AG04449 (cell line): ENCODE results near the gene TLCD5.

Experiments
- CTCF ChIA-PET: fragments of 350-600 bp; formaldehyde crosslinking; extraction: SDS; loops from one replicate; lab custom pipeline; 2021; ENCODE audit warnings: antibody characterized with exemption; lab: Yijun Ruan, JAX
- POLR2A ChIA-PET: fragments of 400-600, 350-600 bp; formaldehyde crosslinking; extraction: SDS; loops from one replicate; lab custom pipeline; 2020; ENCODE audit warnings: antibody characterized with exemption, inconsistent platforms; lab: Yijun Ruan, JAX
- DNase-seq: peaks from one replicate; pipeline ENCODE4 v3.0.0-alpha.2; 2010; ENCODE audit warnings: low read depth, low spot score
- H3K4me3 ChIP-seq: 2 replicates; pipeline ENCODE4 v1.5.1; 2011; ENCODE audit warnings: low read depth, mild to moderate bottlenecking, control low read depth, low read length
- CTCF ChIP-seq: IDR thresholded peaks from one replicate; pipeline ENCODE4 v1.5.1; 2011; ENCODE audit warnings: mild to moderate bottlenecking, moderate library complexity, low read length, control low read depth, inconsistent platforms; ENCODE audit not compliant: insufficient read depth; ENCODE audit errors: missing control alignments

Gene TLCD5

GRCh38 chr11:120294096-120294495 is 31.0 kb upstream of the TLCD5 start:
- TF ChIP-seq CTCF, result no peak
- POLR2A ChIA-PET, result no interaction called here
- H3K4me3 ChIP-seq, result no peak overlapping the region
- CTCF ChIA-PET, result interaction anchor here (10.2 to 25.6 kb wide), 4 partner anchors 7 to 122 kb away, joined by 137 to 1135 read pairs (median 276); partner anchors contain the start of gene POU2F3
- DNase-seq, result no peak

DNA sequence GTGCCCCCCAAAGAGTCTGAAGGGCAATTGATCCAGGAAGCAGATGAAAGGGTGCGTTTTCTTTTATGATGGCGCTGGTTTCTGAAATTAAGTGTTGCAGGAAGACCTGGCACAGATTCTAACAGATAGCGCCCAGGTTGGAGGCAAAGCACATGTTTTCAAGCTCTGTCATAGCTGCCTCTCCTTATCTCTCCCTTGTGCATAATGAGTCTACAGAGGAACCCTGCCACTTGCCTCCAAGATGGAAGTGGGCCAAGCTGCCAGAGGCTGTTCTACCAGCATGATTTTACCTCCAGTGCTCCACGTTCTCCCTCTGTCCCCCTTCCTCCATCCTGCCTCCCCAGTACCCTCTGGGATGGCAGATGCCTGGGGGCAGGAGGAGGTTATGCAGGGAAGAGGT is 30.0 kb upstream of the TLCD5 start:
- no peak overlapping the region for H3K4me3 ChIP-seq
- DNase-seq, result no peak
- ChIA-PET POLR2A (no interaction called here), CTCF (interaction anchor here (10.2 to 25.6 kb wide), 4 partner anchors 6 to 123 kb away, joined by 137 to 1135 read pairs (median 276); partner anchors contain the start of gene POU2F3)
- no peak for TF ChIP-seq CTCF

DNA sequence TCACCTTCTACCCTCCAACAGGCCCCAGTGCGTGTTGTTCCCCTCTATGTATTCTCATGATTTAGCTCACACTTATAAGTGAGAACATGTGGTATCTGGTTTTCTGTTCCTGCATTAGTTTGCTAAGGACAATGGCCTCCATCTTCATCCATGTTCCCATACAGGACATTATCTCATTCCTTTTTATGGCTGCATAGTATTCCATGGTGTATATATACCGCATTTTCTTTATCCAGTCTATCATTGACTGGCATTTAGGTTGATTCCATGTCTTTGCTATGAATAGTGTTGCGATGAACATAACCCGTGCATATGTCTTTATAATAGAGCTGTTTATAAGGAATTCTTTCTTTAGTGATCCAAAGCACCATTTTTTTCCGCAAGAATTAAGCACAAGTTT is 28.5 kb upstream of the TLCD5 start:
- no peak for TF ChIP-seq CTCF
- DNase-seq, result no peak

GRCh38 chr11:120298461-120298860 is 26.6 kb upstream of the TLCD5 start:
- ChIA-PET POLR2A (no interaction called here), CTCF (interaction anchor here (0.8 to 25.6 kb wide), 5 partner anchors 8 to 127 kb away, joined by 3 to 1135 read pairs (median 140); partner anchors contain the start of gene POU2F3)
- no peak for DNase-seq
- no peak for TF ChIP-seq CTCF
- H3K4me3 ChIP-seq, result no peak overlapping the region

More for the DNA sequence above, 28.5 kb upstream of the TLCD5 start:
- ChIA-PET POLR2A (no interaction called here), CTCF (interaction anchor here (0.6 to 25.6 kb wide), 4 partner anchors 12 to 125 kb away, joined by 3 to 1135 read pairs (median 275); partner anchors contain the start of gene POU2F3)
- H3K4me3 ChIP-seq, result no peak overlapping the region

DNA sequence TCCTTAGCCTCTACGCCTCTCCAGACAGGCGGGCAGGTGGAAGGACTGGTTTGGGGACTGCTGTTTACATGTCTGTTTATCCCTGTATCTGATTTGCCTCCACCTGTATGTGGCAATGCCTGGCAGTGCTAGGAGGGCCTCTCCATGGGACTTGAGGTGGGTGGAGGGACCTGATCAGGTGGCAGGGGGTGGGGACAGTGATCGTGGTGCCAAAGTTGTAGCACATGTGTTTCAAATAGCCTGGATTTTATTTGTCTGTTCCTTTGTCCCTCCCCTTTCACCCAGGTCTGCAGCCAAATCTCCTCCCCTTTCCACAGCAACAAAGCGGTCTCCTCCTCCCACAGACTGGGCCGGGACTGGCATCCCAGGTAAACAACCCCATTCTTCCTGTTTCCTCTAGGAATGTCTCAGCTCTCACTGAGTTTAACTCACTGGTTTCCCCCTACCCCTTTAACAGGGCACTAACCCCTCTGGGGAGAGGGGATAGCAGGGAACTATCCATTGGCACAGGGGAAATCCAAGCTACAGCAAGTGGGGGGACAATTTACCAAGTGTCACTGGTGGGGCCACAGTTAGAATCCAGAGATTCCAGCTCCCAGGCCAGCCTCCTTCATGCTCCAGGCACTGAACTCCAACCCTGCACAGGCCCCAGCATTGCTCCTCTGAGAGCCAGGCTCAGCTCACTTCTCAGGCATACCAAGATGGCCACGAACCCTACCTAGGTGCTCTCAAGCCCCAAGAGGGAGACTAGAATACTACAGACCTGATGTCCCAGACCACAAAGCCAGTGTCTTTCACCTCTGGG is 22.9 kb upstream of the TLCD5 start:
- DNase-seq, result no peak
- CTCF ChIA-PET, result interaction anchor here (0.6 to 25.6 kb wide), 38 partner anchors 11 to 818 kb away, joined by 3 to 1135 read pairs (median 7); partner anchors contain the start of genes POU2F3 and TLCD5
- POLR2A ChIA-PET, result no interaction called here
- no peak for TF ChIP-seq CTCF
- H3K4me3 ChIP-seq, result no peak overlapping the region

DNA sequence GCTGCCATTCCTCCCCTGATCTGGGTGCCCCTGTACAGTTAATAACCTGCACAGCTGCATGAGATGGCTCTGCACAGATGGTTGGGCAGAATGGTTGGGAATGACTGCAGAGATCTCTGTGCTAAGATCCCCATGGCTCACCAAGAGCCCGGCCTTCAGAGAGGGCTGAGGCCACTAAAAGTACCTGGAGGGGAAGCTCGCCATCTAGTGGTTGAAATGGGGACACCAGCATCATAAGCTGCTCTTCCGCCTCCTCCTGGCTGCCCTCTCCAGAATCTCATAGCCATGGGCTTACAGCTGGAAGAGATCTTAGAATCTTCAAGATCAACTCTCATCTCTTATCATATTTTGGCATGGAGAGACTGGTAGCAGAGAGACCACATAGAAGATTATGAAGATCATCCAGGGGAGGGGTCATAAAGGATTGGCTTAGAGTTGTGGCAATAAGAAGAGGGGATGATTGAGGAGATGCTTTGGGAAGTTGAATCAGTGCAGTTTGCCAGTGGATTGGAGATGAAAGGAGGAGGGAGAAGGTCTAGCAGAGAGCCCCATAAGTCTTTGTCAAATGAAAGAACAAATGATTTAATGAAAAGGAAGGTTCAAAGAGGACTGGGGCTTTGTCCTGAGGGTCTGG is 22.0 kb upstream of the TLCD5 start:
- ChIA-PET CTCF (interaction anchor here (0.6 to 25.6 kb wide), 38 partner anchors 10 to 819 kb away, joined by 3 to 1135 read pairs (median 6); partner anchors contain the start of genes POU2F3 and TLCD5), POLR2A (no interaction called here)
- DNase-seq, result no peak
- no peak overlapping the region for H3K4me3 ChIP-seq
- peak; percentile 99 for TF ChIP-seq CTCF
